ENCODE data around the gene ADGRB3.
"Not testable (repeated sequence)": the region's sequence is repeated elsewhere in the genome, so short reads cannot be mapped to it uniquely, and the experiment has no call there.

ADGRB3 gene

GRCh38 chr6:69106511-69106910 lies 471.4 kb downstream of the ADGRB3 start:
- Histone ChIP-seq H3K27ac (ENCODE audit: low read depth, low read length, poor library complexity, severe bottlenecking) (no peak overlapping the region), H3K9me3 (ENCODE audit: low read length) (no peaks in the 10 kb centered on the region), H3K9me2 (ENCODE audit: low read depth, low read length) (no peaks in the 10 kb centered on the region), H4K20me1 (ENCODE audit: insufficient read depth, low read length) (no peaks in the 10 kb centered on the region), H3K4me1 (ENCODE audit: insufficient read depth, low read length, severe bottlenecking) (no peaks in the 10 kb centered on the region), H3K36me3 (ENCODE audit: insufficient read depth, low read length) (no peaks in the 10 kb centered on the region), H3K27me3 (ENCODE audit: insufficient read depth, low read length) (no peaks in the 10 kb centered on the region), H3K79me2 (ENCODE audit: insufficient read depth, low read length) (no peaks in the 10 kb centered on the region), H3K4me2 (ENCODE audit: low read length) (no peak overlapping the region), H2AFZ (ENCODE audit: low read length) (no peak overlapping the region), H3F3A (ENCODE audit: insufficient read depth, low read length) (no peaks in the 10 kb centered on the region), H3K4me3 (ENCODE audit: low read depth, low read length, poor library complexity, severe bottlenecking) (no peak overlapping the region), H3K9ac (ENCODE audit: low read length) (no peak overlapping the region)
- TF ChIP-seq CTCF (IDR thresholded peaks at IDR 0.05; ENCODE audit: low read length) (no peak), EZH2 (IDR thresholded peaks at IDR 0.05; ENCODE audit: borderline replicate concordance, low read length) (no peak)

- no peaks in the 10 kb centered on the region for H4K20me1 ChIP-seq (ENCODE audit: insufficient read depth, low read length)
- H3K4me1 ChIP-seq (ENCODE audit: insufficient read depth, low read length, severe bottlenecking): no peaks in the 10 kb centered on the region
- no peaks in the 10 kb centered on the region for H3K79me2 ChIP-seq (ENCODE audit: insufficient read depth, low read length)
- H2AFZ ChIP-seq (ENCODE audit: low read length): no peak overlapping the region
- no peak overlapping the region for H3K27ac ChIP-seq (ENCODE audit: low read depth, low read length, poor library complexity, severe bottlenecking)
- H3K4me2 ChIP-seq (ENCODE audit: low read length): no peak overlapping the region
- no peaks in the 10 kb centered on the region for H3F3A ChIP-seq (ENCODE audit: insufficient read depth, low read length)
- no peaks in the 10 kb centered on the region for H3K27me3 ChIP-seq (ENCODE audit: insufficient read depth, low read length)
- H3K9me3 ChIP-seq (ENCODE audit: low read length): no peaks in the 10 kb centered on the region
- H3K9me2 ChIP-seq (ENCODE audit: low read depth, low read length): no peaks in the 10 kb centered on the region
- TF ChIP-seq EZH2 (IDR thresholded peaks at IDR 0.05; ENCODE audit: borderline replicate concordance, low read length): no peak
- no peaks in the 10 kb centered on the region for H3K36me3 ChIP-seq (ENCODE audit: insufficient read depth, low read length)
- H3K4me3 ChIP-seq (ENCODE audit: low read depth, low read length, poor library complexity, severe bottlenecking): no peak overlapping the region
- H3K9ac ChIP-seq (ENCODE audit: low read length): no peak overlapping the region
Observed at GRCh38 chr6:69111301-69111700, 476.2 kb downstream of the ADGRB3 start.

GRCh38 chr6:69116658-69117057 lies 481.6 kb downstream of the ADGRB3 start:
- Histone ChIP-seq H3K9me2 (ENCODE audit: low read depth, low read length) (no peaks in the 10 kb centered on the region), H4K20me1 (ENCODE audit: insufficient read depth, low read length) (no peaks in the 10 kb centered on the region), H3K4me3 (ENCODE audit: low read depth, low read length, poor library complexity, severe bottlenecking) (no peak overlapping the region), H3K36me3 (ENCODE audit: insufficient read depth, low read length) (no peaks in the 10 kb centered on the region), H3K79me2 (ENCODE audit: insufficient read depth, low read length) (no peaks in the 10 kb centered on the region), H2AFZ (ENCODE audit: low read length) (no peak overlapping the region), H3F3A (ENCODE audit: insufficient read depth, low read length) (no peaks in the 10 kb centered on the region), H3K9me3 (ENCODE audit: low read length) (no peaks in the 10 kb centered on the region), H3K27me3 (ENCODE audit: insufficient read depth, low read length) (no peaks in the 10 kb centered on the region), H3K9ac (ENCODE audit: low read length) (no peak overlapping the region), H3K27ac (ENCODE audit: low read depth, low read length, poor library complexity, severe bottlenecking) (no peak overlapping the region), H3K4me2 (ENCODE audit: low read length) (no peak overlapping the region), H3K4me1 (ENCODE audit: insufficient read depth, low read length, severe bottlenecking) (no peaks in the 10 kb centered on the region)
- TF ChIP-seq CTCF (IDR thresholded peaks at IDR 0.05; ENCODE audit: low read length): no peak
- no peak for TF ChIP-seq EZH2 (IDR thresholded peaks at IDR 0.05; ENCODE audit: borderline replicate concordance, low read length)

GRCh38 chr6:69121461-69122406 lies 486.7 kb downstream of the ADGRB3 start:
- not testable (repeated sequence) for H2AFZ ChIP-seq (ENCODE audit: low read length); H3K27ac ChIP-seq (ENCODE audit: low read depth, low read length, poor library complexity, severe bottlenecking); H3K36me3 ChIP-seq (ENCODE audit: insufficient read depth, low read length); H3K79me2 ChIP-seq (ENCODE audit: insufficient read depth, low read length); H4K20me1 ChIP-seq (ENCODE audit: insufficient read depth, low read length); H3K9ac ChIP-seq (ENCODE audit: low read length); H3K4me3 ChIP-seq (ENCODE audit: low read depth, low read length, poor library complexity, severe bottlenecking); H3K9me2 ChIP-seq (ENCODE audit: low read depth, low read length); H3K27me3 ChIP-seq (ENCODE audit: insufficient read depth, low read length); H3K9me3 ChIP-seq (ENCODE audit: low read length); H3K4me2 ChIP-seq (ENCODE audit: low read length); H3K4me1 ChIP-seq (ENCODE audit: insufficient read depth, low read length, severe bottlenecking); H3F3A ChIP-seq (ENCODE audit: insufficient read depth, low read length)
